GM23248 (cell line): ENCODE results near the gene RHBG. TPM values are rescaled to one million over a fixed set of nuclear protein-coding genes. Genes with fewer than 3 reads are reported as not detected.
A peak's percentile ranks its signal among the peaks of the same experiment; 100 is the strongest.
"Not testable (repeated sequence)": the region's sequence is repeated elsewhere in the genome, so short reads cannot be mapped to it uniquely, and the experiment has no call there.

Experiments
- DNase-seq: peaks from one replicate; pipeline ENCODE4 v3.0.0-alpha.2; 2015
- H2AFZ ChIP-seq: fragments of 200-600 bp; sonication (generic); 2 replicates; pipeline ENCODE4 v1.6.1; 2016; ENCODE audit warnings: antibody characterized with exemption
- H3F3A ChIP-seq: fragments of 200-600 bp; sonication (generic); 2 replicates; pipeline ENCODE4 v1.6.1; 2016; ENCODE audit warnings: mild to moderate bottlenecking, antibody characterized with exemption, mixed run types; ENCODE audit not compliant: insufficient read depth
- H3K27ac ChIP-seq: fragments of 200-600 bp; sonication (generic); 2 replicates; pipeline ENCODE4 v1.5.1; 2016; ENCODE audit warnings: mild to moderate bottlenecking
- H3K27me3 ChIP-seq: fragments of 200-600 bp; sonication (generic); replicated peaks from 2 replicates; pipeline ENCODE4 v1.6.1; 2016; ENCODE audit warnings: mild to moderate bottlenecking; ENCODE audit not compliant: insufficient read depth
- H3K36me3 ChIP-seq: fragments of 200-600 bp; sonication (generic); 2 replicates; pipeline ENCODE4 v1.6.1; 2016; ENCODE audit warnings: low read depth, mild to moderate bottlenecking
- H3K4me1 ChIP-seq: fragments of 200-600 bp; sonication (generic); 2 replicates; pipeline ENCODE4 v1.6.1; 2016; ENCODE audit warnings: mild to moderate bottlenecking; ENCODE audit not compliant: insufficient read depth
- H3K4me2 ChIP-seq: fragments of 200-600 bp; sonication (generic); one replicate; pipeline ENCODE4 v1.6.1; 2016; ENCODE audit warnings: mild to moderate bottlenecking; ENCODE audit not compliant: unreplicated experiment
- H3K4me3 ChIP-seq: fragments of 200-600 bp; sonication (generic); 2 replicates; pipeline ENCODE4 v1.5.1; 2016; ENCODE audit warnings: mild to moderate bottlenecking
- H3K79me2 ChIP-seq: fragments of 200-600 bp; sonication (generic); 2 replicates; pipeline ENCODE4 v1.6.1; 2016; ENCODE audit warnings: mild to moderate bottlenecking; ENCODE audit not compliant: insufficient read depth
- H3K9ac ChIP-seq: fragments of 200-600 bp; sonication (generic); 2 replicates; pipeline ENCODE4 v1.6.1; 2016; ENCODE audit warnings: mild to moderate bottlenecking
- H3K9me2 ChIP-seq: fragments of 200-600 bp; sonication (generic); 2 replicates; pipeline ENCODE4 v1.6.1; 2016; ENCODE audit warnings: mixed run types, mild to moderate bottlenecking, moderate library complexity; ENCODE audit not compliant: insufficient read depth
- H3K9me3 ChIP-seq: fragments of 200-600 bp; sonication (generic); one replicate; pipeline ENCODE4 v1.6.1; 2017; ENCODE audit warnings: low read depth
- H4K20me1 ChIP-seq: fragments of 200-600 bp; sonication (generic); 2 replicates; pipeline ENCODE4 v1.6.0; 2016; ENCODE audit not compliant: insufficient read depth
- EZH2 ChIP-seq: fragments of 200-600 bp; sonication (generic); IDR thresholded peaks from 2 replicates; pipeline ENCODE4 v1.6.1; 2018; ENCODE audit warnings: antibody characterized with exemption, mild to moderate bottlenecking; ENCODE audit not compliant: insufficient read depth, poor library complexity, severe bottlenecking
- EZH2phosphoT487 ChIP-seq: fragments of 200-600 bp; sonication (generic); IDR thresholded peaks from 2 replicates; pipeline ENCODE4 v1.6.1; 2018; ENCODE audit warnings: antibody characterized with exemption, moderate library complexity, mild to moderate bottlenecking, low read depth; ENCODE audit not compliant: insufficient read depth
- WGBS, 2 experiments: methylation state at CpG; one replicate each; pipeline ENCODE4 v1.1.6; 2015 to 2017; ENCODE audit warnings: low lambda C conversion rate in 2 of 2, low coverage in 1 of 2; ENCODE audit errors: missing lambda C conversion rate in 2 of 2; 5-methylcytosine and 5-hydroxymethylcytosine counted together
- in situ Hi-C: fragments of 300-500 bp; cut with MboI; formaldehyde crosslinking; loops from 2 replicates; pipeline ENCODE4 v1.15.0; 2020
- polyA plus RNA-seq: library from polyadenylated mRNA; unstranded; fragments of >200 nt; fragmentation: Nextera tagmentation; extraction: Ambion mirVana; gene quantifications from 2 replicates; pipeline ENCODE4 v1.2.1, GENCODE V29; 2016
- total RNA-seq: library from RNA; depleted of rRNA; stranded (reverse); fragments of >200 nt; shearing (Covaris generic); gene quantifications from 2 replicates; pipeline ENCODE4 v1.2.3, GENCODE V29; 2014; rRNA removed

RHBG gene
- total RNA-seq = not detected in 2 replicates
- polyA plus RNA-seq = not detected in 2 replicates

GRCh38 chr1:156368889-156369684, at the start of gene RHBG:
Gene RHBG, plus strand, starts transcription at chr1:156369211. Its CDS starts 39 bp downstream, at chr1:156369250.
- Histone ChIP-seq H3K4me1 (no peaks in the 10 kb centered on the region), H3K4me3 (peak within 1 kb of the TSS; percentile 62), H3K4me2 (peak within 1 kb of the TSS; percentile 68), H4K20me1 (no peaks in the 10 kb centered on the region), H3F3A (no peaks in the 10 kb centered on the region), H3K9me2 (no peaks in the 10 kb centered on the region), H3K36me3 (no peaks in the 10 kb centered on the region), H3K9ac (peak within 1 kb of the TSS; percentile 13; the same call in 1 of the 2 replicates), H2AFZ (peak within 1 kb of the TSS; percentile 62), H3K9me3 (no peaks in the 10 kb centered on the region), H3K27ac (no peak within 1 kb of the TSS), H3K27me3 (0 out of 2 replicates have a peak, but pooled peaks cover 17% of the 10 kb centered on the region), H3K79me2 (no peaks in the 10 kb centered on the region)
- no peak for TF ChIP-seq EZH2phosphoT487
- no peak for TF ChIP-seq EZH2
- DNase-seq = peak; percentile 49
- in situ Hi-C loops = no loop called here
- 14 to 15% methylated on average over 36 to 44 of the region's 48 CpGs for WGBS, 2 experiments

GRCh38 chr1:156319664-156320063, 49.3 kb upstream of the RHBG start:
- TF ChIP-seq EZH2 (no peak), EZH2phosphoT487 (no peak)
- Histone ChIP-seq H2AFZ (no peak overlapping the region), H3K27me3 (no peaks in the 10 kb centered on the region), H3K36me3 (peaks cover 82% of the 10 kb centered on the region), H3K4me2 (no peak overlapping the region), H3K27ac (no peak overlapping the region), H3K9ac (no peak overlapping the region), H3K9me3 (no peaks in the 10 kb centered on the region), H3K9me2 (no peaks in the 10 kb centered on the region), H3K79me2 (peaks cover 52% of the 10 kb centered on the region), H3F3A (peaks cover 39% of the 10 kb centered on the region), H4K20me1 (no peaks in the 10 kb centered on the region), H3K4me3 (no peak overlapping the region), H3K4me1 (no peaks in the 10 kb centered on the region)
- DNase-seq = peak; percentile 49
- in situ Hi-C loops = no loop called here
- 73 to 74% methylated on average over 1 of the region's 1 CpG for WGBS, 2 experiments

- Histone ChIP-seq H3K36me3 (peaks cover 74% of the 10 kb centered on the region), H3F3A (peaks cover 42% of the 10 kb centered on the region), H3K9me3 (no peaks in the 10 kb centered on the region), H3K27ac (no peak overlapping the region), H3K9me2 (no peaks in the 10 kb centered on the region), H3K27me3 (no peaks in the 10 kb centered on the region), H4K20me1 (no peaks in the 10 kb centered on the region), H3K4me3 (no peak overlapping the region), H3K4me1 (no peaks in the 10 kb centered on the region), H3K79me2 (peaks cover 52% of the 10 kb centered on the region), H2AFZ (no peak overlapping the region), H3K9ac (no peak overlapping the region), H3K4me2 (no peak overlapping the region)
- WGBS, 2 experiments = 74 to 75% methylated on average over 3 of the region's 3 CpGs
- no peak for DNase-seq
- TF ChIP-seq EZH2phosphoT487 (no peak), EZH2 (no peak)
- in situ Hi-C loops = no loop called here
These were observed 48.5 kb upstream of the RHBG start for GRCh38 chr1:156320560-156320959.

GRCh38 chr1:156323179-156323578, 45.8 kb upstream of the RHBG start:
- H3K27ac ChIP-seq, H3K27me3 ChIP-seq, H3K4me2 ChIP-seq, H3K9me2 ChIP-seq, H4K20me1 ChIP-seq, H3K9ac ChIP-seq, in situ Hi-C loops, H2AFZ ChIP-seq, H3K4me3 ChIP-seq, H3K9me3 ChIP-seq, H3K4me1 ChIP-seq: not testable (repeated sequence)
- Histone ChIP-seq H3K79me2 (peaks cover 44% of the 10 kb centered on the region), H3F3A (peaks cover 42% of the 10 kb centered on the region), H3K36me3 (peaks cover 53% of the 10 kb centered on the region)
- DNase-seq = peak; percentile 60
- 72% methylated on average over 9 of the region's 9 CpGs for WGBS, 2 experiments
